Skeletal muscle tissue (tissue), 4 donors: Measurements from ENCODE around the gene HECW1. TPM values are rescaled to one million over a fixed set of nuclear protein-coding genes. Genes with fewer than 3 reads are reported as not detected.

Experiments
- H3K27ac ChIP-seq: one replicate; pipeline ENCODE4 v1.7.0; 2013; ENCODE audit warnings: mild to moderate bottlenecking, low read depth, low read length, inconsistent platforms
- H3K27me3 ChIP-seq, 3 donors: one replicate each; pipeline ENCODE4 v1.7.0; 2013; ENCODE audit warnings: low read length in 3 of 3; ENCODE audit not compliant: control insufficient read depth in 3 of 3, insufficient read depth in 3 of 3
- H3K36me3 ChIP-seq, 3 donors: one replicate each; pipeline ENCODE4 v1.7.0; 2013; ENCODE audit warnings: low read length in 3 of 3; ENCODE audit not compliant: control insufficient read depth in 3 of 3, insufficient read depth in 3 of 3
- H3K4me1 ChIP-seq, 3 donors: one replicate each; pipeline ENCODE4 v1.7.0; 2013; ENCODE audit warnings: low read length in 3 of 3, mild to moderate bottlenecking in 3 of 3; ENCODE audit not compliant: control insufficient read depth in 3 of 3, insufficient read depth in 3 of 3
- H3K4me3 ChIP-seq, 3 donors: one replicate each; pipeline ENCODE4 v1.7.0; 2013; ENCODE audit warnings: low read length in 3 of 3
- H3K9ac ChIP-seq, 3 donors: one replicate each; pipeline ENCODE4 v1.7.0; 2013; ENCODE audit warnings: low read length in 3 of 3, mild to moderate bottlenecking in 3 of 3, moderate library complexity in 2 of 3, low read depth in 1 of 3
- H3K9me3 ChIP-seq, 3 donors: one replicate each; pipeline ENCODE4 v1.7.0; 2013; ENCODE audit warnings: low read length in 3 of 3; ENCODE audit not compliant: control insufficient read depth in 3 of 3
- total RNA-seq: library from RNA; depleted of rRNA; stranded (reverse); fragments of >200 nt; gene quantifications from one replicate; pipeline ENCODE4 v1.2.3, GENCODE V29; 2014
- donor health status: Osteomylitis.

HECW1 gene
- total RNA-seq, 1 donor from 2014 or later, result not detected

DNA sequence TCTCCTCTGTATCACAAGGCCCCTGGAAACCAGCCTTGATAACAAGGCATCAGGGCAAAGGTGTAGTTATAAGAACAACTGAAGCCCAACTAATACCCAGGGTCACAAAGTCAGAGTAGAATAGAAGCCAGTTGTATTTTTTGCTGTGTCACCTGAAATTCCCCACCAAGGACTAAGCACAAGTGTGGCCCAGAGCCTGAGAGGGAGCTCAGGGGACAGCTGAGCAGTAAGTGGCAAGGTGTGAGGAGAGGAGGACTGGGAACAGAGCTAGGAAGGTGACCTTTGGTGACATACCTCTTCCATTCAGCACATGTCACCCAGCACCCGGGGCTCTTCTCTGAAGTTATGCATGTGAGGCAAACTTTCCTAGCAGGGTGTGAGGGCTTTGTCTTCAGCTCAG, 179.9 kb downstream of the HECW1 start:
- Histone ChIP-seq H3K9me3 (peaks cover 3 to 5% (median 5%) of the 10 kb centered on the region in 3 donors), H3K36me3 (no peaks in the 10 kb centered on the region)

DNA sequence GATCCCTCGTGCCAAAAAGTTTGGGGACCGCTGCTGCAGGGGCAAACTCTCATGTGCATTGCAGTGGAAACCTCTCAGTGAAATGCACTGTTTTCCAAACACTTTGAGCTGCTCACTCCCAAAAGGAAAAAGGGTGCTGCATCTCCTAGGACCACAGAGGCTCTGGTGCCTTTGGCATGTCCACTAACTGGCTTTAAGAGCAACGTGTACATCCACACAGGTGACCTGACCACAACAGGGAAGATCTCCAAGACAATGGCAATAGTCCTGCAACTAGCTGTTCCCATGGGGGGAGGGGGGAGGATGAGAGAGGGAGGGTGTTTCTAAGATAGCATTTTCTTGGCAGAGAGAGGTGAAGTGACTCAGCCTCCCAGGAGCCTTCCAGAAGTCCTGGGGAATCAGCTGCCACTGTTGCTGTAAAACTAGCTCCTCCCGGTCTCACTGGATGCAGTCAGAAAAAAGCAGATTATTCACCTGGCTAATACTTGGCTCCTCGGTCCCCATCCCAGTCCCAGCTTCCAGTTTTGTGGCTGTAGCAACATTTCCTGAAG, 181.7 kb downstream of the HECW1 start:
- H3K36me3 ChIP-seq, result no peaks in the 10 kb centered on the region
- no peak overlapping the region for H3K9ac ChIP-seq
- H3K4me1 ChIP-seq, result peaks cover 0 to 9% (median 0%) of the 10 kb centered on the region in 3 donors
- H3K27ac ChIP-seq, result no peak overlapping the region
- peaks cover 3 to 5% (median 5%) of the 10 kb centered on the region in 3 donors for H3K9me3 ChIP-seq
- H3K27me3 ChIP-seq, result no peaks in the 10 kb centered on the region
- H3K4me3 ChIP-seq, result no peak overlapping the region

More for the DNA sequence above, 179.9 kb downstream of the HECW1 start:
- Histone ChIP-seq H3K4me1 (peaks cover 0 to 9% (median 0%) of the 10 kb centered on the region in 3 donors), H3K27me3 (no peaks in the 10 kb centered on the region), H3K27ac (no peak overlapping the region), H3K4me3 (no peak overlapping the region), H3K9ac (no peak overlapping the region)

DNA sequence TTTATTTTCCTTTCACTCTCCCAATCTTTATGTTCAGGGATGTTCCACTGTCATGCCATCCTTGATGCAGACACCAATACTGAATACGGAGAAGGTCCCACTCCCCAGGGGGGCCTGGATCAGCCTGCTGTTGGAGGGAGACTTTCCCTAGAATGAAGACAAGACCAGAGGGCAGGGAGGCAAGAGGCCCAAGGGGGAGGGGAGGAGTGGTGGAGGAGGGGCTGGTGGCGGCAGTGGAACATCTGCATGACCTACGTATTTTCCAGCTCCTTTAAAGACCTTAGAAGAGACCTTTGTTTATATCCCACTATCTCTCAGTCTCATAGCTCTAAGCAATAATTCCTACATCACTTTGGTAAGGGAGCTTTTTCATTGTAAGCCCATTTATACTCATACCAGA, 183.0 kb downstream of the HECW1 start:
- H3K36me3 ChIP-seq, result no peaks in the 10 kb centered on the region
- peaks cover 3 to 5% (median 4%) of the 10 kb centered on the region in 3 donors for H3K9me3 ChIP-seq
- H3K4me1 ChIP-seq, result peaks cover 0 to 9% (median 0%) of the 10 kb centered on the region in 3 donors
- H3K27ac ChIP-seq, result no peak overlapping the region
- peaks cover 0 to 3% (median 0%) of the 10 kb centered on the region in 3 donors for H3K27me3 ChIP-seq
- no peak overlapping the region for H3K4me3 ChIP-seq
- no peak overlapping the region for H3K9ac ChIP-seq

DNA sequence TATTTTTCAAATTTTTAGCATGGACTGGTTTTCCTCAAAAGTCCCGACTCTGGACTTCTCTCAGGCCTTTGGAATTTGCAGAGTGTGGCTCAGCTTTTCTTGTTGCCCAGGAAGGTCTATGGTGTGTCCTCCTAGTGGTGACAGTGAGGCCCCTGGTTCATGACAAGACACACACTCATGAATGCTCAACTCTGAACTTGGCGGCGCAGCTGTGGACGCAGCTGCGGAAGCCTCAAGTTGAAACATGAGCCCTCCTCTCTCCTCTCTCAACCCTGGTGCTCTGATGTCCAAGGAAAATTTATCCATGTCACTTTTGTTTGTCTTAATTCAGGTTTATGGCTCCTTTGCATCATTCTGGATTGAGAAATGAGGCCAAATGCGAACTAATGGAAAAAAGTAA, 183.9 kb downstream of the HECW1 start:
- H3K27me3 ChIP-seq, result peaks cover 0 to 8% (median 0%) of the 10 kb centered on the region in 3 donors
- H3K27ac ChIP-seq, result no peak overlapping the region
- peaks cover 0 to 9% (median 0%) of the 10 kb centered on the region in 3 donors for H3K4me1 ChIP-seq
- peaks cover 0 to under 1% (median 0%) of the 10 kb centered on the region in 3 donors for H3K9me3 ChIP-seq
- H3K9ac ChIP-seq, result no peak overlapping the region
- H3K36me3 ChIP-seq, result no peaks in the 10 kb centered on the region
- H3K4me3 ChIP-seq, result no peak overlapping the region

DNA sequence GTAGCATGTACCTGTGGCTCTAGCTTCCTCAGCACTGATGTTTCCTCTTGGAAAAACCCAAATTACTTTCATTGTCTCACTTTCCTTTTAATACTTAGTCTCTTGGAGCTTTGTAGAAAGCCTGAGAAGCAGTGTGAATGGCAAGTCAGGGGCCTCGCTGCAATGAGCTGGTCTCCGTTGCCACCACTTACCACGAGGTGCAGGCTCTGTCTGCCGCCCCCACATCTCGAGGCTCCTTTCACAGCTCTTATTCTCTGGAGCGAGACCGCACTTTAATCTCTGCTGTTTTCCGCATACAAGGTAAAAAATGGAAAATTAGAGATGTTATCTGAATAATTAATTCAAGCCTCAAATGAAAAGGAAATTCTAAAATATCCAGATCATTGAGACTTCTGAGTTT, 186.2 kb downstream of the HECW1 start:
- H3K36me3 ChIP-seq, result no peaks in the 10 kb centered on the region
- no peaks in the 10 kb centered on the region for H3K9me3 ChIP-seq
- peaks cover 0 to 9% (median 0%) of the 10 kb centered on the region in 3 donors for H3K4me1 ChIP-seq
- H3K9ac ChIP-seq, result no peak overlapping the region
- H3K27me3 ChIP-seq, result peaks cover 0 to 15% (median 4%) of the 10 kb centered on the region in 3 donors
- H3K4me3 ChIP-seq, result no peak overlapping the region
- no peak overlapping the region for H3K27ac ChIP-seq

DNA sequence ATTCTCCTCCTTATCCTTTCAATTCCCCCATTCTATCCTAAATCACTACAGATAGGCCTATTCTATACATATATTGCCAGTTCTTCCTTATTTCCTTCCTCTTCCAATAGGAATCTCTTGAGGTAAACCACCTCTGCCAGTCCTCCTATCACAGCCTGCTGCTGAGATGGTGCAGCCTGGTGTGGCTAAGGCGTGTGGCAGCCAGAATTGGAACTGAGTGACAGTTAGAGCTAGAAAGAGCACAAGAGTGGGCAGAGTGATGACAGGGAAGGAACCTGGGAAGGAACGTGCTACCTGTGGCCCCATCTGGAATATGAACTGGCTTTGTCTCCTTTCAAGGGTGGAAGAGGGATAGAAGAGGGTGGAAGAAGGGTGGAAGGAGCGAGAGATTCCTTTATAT, 187.7 kb downstream of the HECW1 start:
- Histone ChIP-seq H3K4me1 (no peaks in the 10 kb centered on the region), H3K27ac (no peak overlapping the region), H3K27me3 (peaks cover 0 to 19% (median 4%) of the 10 kb centered on the region in 3 donors)

DNA sequence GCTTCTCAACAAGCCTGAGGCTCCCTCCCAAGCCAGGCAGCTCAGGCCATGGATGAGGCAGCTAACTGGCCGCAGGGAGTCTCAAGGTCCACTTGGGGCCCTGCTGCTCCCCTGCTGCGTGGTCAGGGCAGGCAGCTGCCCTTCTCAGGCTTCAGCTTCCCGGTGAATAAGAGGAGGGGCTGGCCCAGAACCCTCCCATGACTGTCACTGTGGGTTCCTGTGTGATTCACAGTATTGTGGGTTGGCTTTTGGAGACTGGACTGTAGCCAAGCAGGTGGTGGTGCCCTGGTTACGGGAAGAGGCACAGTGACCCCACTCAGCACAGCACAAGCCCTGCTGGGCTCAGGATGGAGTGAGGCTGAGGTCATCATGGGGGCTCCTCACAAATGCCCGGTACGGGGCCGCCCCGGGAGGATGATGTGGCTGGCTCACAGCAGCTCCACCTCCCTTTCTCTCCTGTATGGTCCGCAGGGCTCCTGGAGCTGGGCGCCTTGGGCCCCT, 189.8 kb downstream of the HECW1 start:
- Histone ChIP-seq H3K36me3 (no peaks in the 10 kb centered on the region), H3K4me1 (no peaks in the 10 kb centered on the region), H3K9ac (no peak overlapping the region), H3K4me3 (no peak overlapping the region), H3K27ac (no peak overlapping the region), H3K9me3 (no peaks in the 10 kb centered on the region), H3K27me3 (peaks cover 0 to 19% (median 4%) of the 10 kb centered on the region in 3 donors)

More for the DNA sequence above, 187.7 kb downstream of the HECW1 start:
- H3K4me3 ChIP-seq, result no peak overlapping the region
- no peaks in the 10 kb centered on the region for H3K9me3 ChIP-seq
- H3K9ac ChIP-seq, result no peak overlapping the region
- H3K36me3 ChIP-seq, result no peaks in the 10 kb centered on the region

DNA sequence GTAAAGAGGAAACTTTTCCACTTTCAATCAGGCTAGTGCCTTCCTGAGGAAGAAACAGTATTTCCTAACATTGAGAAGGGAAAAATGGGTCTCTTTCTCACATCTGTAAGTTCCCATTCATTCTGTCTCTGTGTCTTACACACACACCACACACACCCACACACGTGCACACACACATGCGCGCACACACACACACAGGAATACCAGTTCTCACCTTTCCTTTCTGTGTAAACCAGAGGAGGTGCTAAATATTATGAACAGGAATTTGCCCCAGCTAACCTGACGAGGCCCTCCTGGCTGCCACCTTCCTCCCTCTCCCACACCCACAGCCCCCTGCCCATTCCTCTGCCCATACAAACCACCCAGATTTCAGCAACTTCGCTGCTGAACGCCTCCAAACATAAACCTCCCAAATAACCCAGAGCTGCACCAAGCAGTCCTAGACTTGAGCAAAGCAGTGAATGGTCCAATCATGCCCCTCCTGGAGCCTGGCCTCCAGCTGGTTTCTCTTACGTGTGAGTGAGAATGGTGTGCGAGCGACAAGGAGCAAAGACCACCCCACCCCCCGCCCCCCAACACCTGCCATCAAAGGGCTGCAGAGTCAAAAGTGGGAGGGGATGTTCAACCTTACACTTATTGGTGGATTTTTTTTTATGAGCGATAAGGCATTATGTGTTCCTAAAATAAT, 190.5 kb downstream of the HECW1 start:
- Histone ChIP-seq H3K27ac (no peak overlapping the region), H3K9ac (no peak overlapping the region), H3K36me3 (no peaks in the 10 kb centered on the region), H3K27me3 (peaks cover 0 to 19% (median 4%) of the 10 kb centered on the region in 3 donors), H3K4me1 (no peaks in the 10 kb centered on the region), H3K4me3 (no peak overlapping the region), H3K9me3 (no peaks in the 10 kb centered on the region)

DNA sequence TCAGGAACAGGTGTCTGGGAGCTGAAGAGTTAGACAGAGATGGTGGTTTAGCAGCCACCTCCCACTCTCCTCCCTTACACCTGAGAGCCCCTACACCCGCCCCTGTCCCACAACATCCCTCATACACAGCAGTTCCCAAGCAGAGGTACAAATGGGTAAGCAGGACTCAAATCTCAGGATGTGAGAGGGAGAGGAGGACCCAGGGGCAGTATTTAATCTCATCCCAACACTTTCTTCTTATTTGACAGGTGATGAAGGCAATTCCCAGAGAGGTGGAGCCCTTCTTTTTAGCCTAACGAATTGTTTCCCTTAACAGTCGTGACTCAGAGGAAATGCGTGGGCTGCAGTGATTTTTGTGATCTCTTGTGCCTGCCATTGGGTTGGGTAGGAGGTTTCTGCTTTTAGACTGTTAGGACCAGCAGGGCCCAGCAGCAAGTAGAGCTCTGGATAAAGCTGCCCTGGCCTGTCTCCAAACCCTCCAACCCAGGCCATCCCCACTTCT, 191.3 kb downstream of the HECW1 start:
- Histone ChIP-seq H3K27me3 (peaks cover 0 to 19% (median 4%) of the 10 kb centered on the region in 3 donors), H3K36me3 (no peaks in the 10 kb centered on the region), H3K9me3 (no peaks in the 10 kb centered on the region), H3K9ac (no peak overlapping the region), H3K4me1 (no peaks in the 10 kb centered on the region), H3K27ac (no peak overlapping the region), H3K4me3 (no peak overlapping the region)

DNA sequence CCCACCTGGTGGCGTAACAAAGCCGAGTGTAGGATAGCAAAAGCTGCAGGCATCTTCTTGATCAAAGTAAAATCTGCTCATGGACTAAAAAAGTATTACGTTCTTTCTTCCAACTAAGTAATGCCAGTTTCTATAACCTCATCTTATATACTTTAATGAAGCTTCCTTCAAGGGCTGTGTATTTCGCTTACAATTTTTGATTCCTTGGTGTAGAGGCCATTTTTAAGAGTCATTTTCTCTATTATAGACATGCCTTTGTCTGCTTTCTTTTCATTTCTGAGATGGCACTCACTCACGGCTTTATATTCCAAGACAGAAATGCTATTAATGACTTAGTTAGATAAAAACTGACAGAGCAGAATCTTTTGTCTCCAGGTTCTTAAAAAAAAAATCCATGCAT, 194.0 kb downstream of the HECW1 start:
- Histone ChIP-seq H3K9me3 (no peaks in the 10 kb centered on the region), H3K27me3 (peaks cover 0 to 10% (median 4%) of the 10 kb centered on the region in 3 donors), H3K4me1 (no peaks in the 10 kb centered on the region), H3K27ac (no peak overlapping the region), H3K9ac (no peak overlapping the region), H3K4me3 (no peak overlapping the region), H3K36me3 (no peaks in the 10 kb centered on the region)
